H9 (cell line): ENCODE measurements around the gene SLC35F3. TPM values are rescaled to one million over a fixed set of nuclear protein-coding genes. Genes with fewer than 3 reads are reported as not detected.

Experiments
- DNase-seq: peaks from one replicate; pipeline ENCODE4 v3.0.0-alpha.2; 2017
- H2AFZ ChIP-seq: one replicate; pipeline ENCODE4 v1.6.1; 2013; ENCODE audit warnings: mild to moderate bottlenecking, low read length, control low read depth, moderate library complexity
- H2AK5ac ChIP-seq: 2 replicates; pipeline ENCODE4 v1.6.1; 2013; ENCODE audit warnings: low read length, control low read depth, mixed read lengths; ENCODE audit not compliant: insufficient read length
- H2BK120ac ChIP-seq: one replicate; pipeline ENCODE4 v1.6.1; 2013; ENCODE audit warnings: low read depth, mild to moderate bottlenecking, low read length, control low read depth, inconsistent platforms; ENCODE audit not compliant: poor library complexity, severe bottlenecking
- H2BK12ac ChIP-seq: 2 replicates; pipeline ENCODE4 v1.6.1; 2013; ENCODE audit warnings: low read length, control low read depth, mixed read lengths, low read depth; ENCODE audit not compliant: insufficient read length
- H2BK15ac ChIP-seq: 2 replicates; pipeline ENCODE4 v1.6.1; 2013; ENCODE audit warnings: low read depth, low read length, control low read depth
- H2BK20ac ChIP-seq: one replicate; pipeline ENCODE4 v1.6.1; 2013; ENCODE audit warnings: low read depth, mild to moderate bottlenecking, low read length, control low read depth, inconsistent platforms; ENCODE audit not compliant: poor library complexity, severe bottlenecking
- H2BK5ac ChIP-seq: 2 replicates; pipeline ENCODE4 v1.6.1; 2013; ENCODE audit warnings: low read length, control low read depth, mixed read lengths; ENCODE audit not compliant: insufficient read length
- H3K14ac ChIP-seq: 2 replicates; pipeline ENCODE4 v1.6.1; 2013; ENCODE audit warnings: low read length, control low read depth; ENCODE audit not compliant: insufficient read depth
- H3K18ac ChIP-seq: 2 replicates; pipeline ENCODE4 v1.6.1; 2013; ENCODE audit warnings: low read depth, mild to moderate bottlenecking, mixed read lengths, low read length, control low read depth; ENCODE audit not compliant: insufficient read length
- H3K23ac ChIP-seq: 2 replicates; pipeline ENCODE4 v1.6.1; 2013; ENCODE audit warnings: low read length, control low read depth, mixed read lengths, low read depth; ENCODE audit not compliant: insufficient read length
- H3K23me2 ChIP-seq: 2 replicates; pipeline ENCODE4 v1.6.1; 2013; ENCODE audit warnings: low read depth, mild to moderate bottlenecking, mixed read lengths, low read length, control low read depth; ENCODE audit not compliant: insufficient read length, poor library complexity, severe bottlenecking
- H3K27ac ChIP-seq: 2 replicates; pipeline ENCODE4 v1.5.1; 2013; ENCODE audit warnings: low read length, control low read depth, mixed read lengths, low read depth; ENCODE audit not compliant: insufficient read length
- H3K27me3 ChIP-seq: 2 replicates; pipeline ENCODE4 v1.6.1; 2013; ENCODE audit warnings: low read length, control low read depth, inconsistent platforms; ENCODE audit not compliant: insufficient read depth
- H3K4ac ChIP-seq: 2 replicates; pipeline ENCODE4 v1.6.1; 2013; ENCODE audit warnings: low read depth, mild to moderate bottlenecking, control low read depth, inconsistent platforms, low read length, moderate library complexity
- H3K4me1 ChIP-seq: 2 replicates; pipeline ENCODE4 v1.6.1; 2013; ENCODE audit warnings: low read length, control low read depth, inconsistent platforms; ENCODE audit not compliant: insufficient read depth
- H3K4me2 ChIP-seq: 2 replicates; pipeline ENCODE4 v1.6.1; 2013; ENCODE audit warnings: low read length, control low read depth, mixed read lengths; ENCODE audit not compliant: insufficient read length, insufficient read depth
- H3K56ac ChIP-seq: 2 replicates; pipeline ENCODE4 v1.6.1; 2013; ENCODE audit warnings: low read depth, mild to moderate bottlenecking, mixed read lengths, low read length, control low read depth; ENCODE audit not compliant: insufficient read length
- H3K79me1 ChIP-seq: 2 replicates; pipeline ENCODE4 v1.6.1; 2013; ENCODE audit warnings: low read depth, mild to moderate bottlenecking, moderate library complexity, low read length, control low read depth, inconsistent platforms; ENCODE audit not compliant: insufficient read depth, poor library complexity, severe bottlenecking
- H3K79me2 ChIP-seq: 2 replicates; pipeline ENCODE4 v1.6.1; 2013; ENCODE audit warnings: low read length, control low read depth, inconsistent platforms; ENCODE audit not compliant: insufficient read depth
- H3K9ac ChIP-seq: 2 replicates; pipeline ENCODE4 v1.6.1; 2013; ENCODE audit warnings: low read length, control low read depth, mixed read lengths; ENCODE audit not compliant: insufficient read length; ENCODE audit errors: extremely low read depth
- H3K9me3 ChIP-seq: one replicate; pipeline ENCODE4 v1.6.1; 2013; ENCODE audit warnings: low read depth, low read length, inconsistent platforms; ENCODE audit not compliant: control insufficient read depth
- H3T11ph ChIP-seq: one replicate; pipeline ENCODE4 v1.6.1; 2013; ENCODE audit warnings: mild to moderate bottlenecking, low read length, control low read depth, inconsistent platforms
- H4K20me1 ChIP-seq: one replicate; pipeline ENCODE4 v1.6.1; 2013; ENCODE audit not compliant: control insufficient read depth, insufficient read length, insufficient read depth
- H4K5ac ChIP-seq: 2 replicates; pipeline ENCODE4 v1.6.1; 2013; ENCODE audit warnings: low read depth, mild to moderate bottlenecking, mixed read lengths, low read length, control low read depth; ENCODE audit not compliant: insufficient read length
- H4K8ac ChIP-seq: replicated peaks from 2 replicates; pipeline ENCODE4 v1.6.1; 2013; ENCODE audit warnings: low read length, control low read depth, mixed read lengths, low read depth; ENCODE audit not compliant: insufficient read length
- H4K91ac ChIP-seq: 2 replicates; pipeline ENCODE4 v1.6.1; 2013; ENCODE audit warnings: low read depth, mild to moderate bottlenecking, moderate library complexity, mixed read lengths, low read length, control low read depth; ENCODE audit not compliant: insufficient read length
- H3K27ac Mint-ChIP-seq, 3 experiments: 2 replicates in 2 of 3; 3 replicates in 1 of 3; pipeline ENCODE4 v1.8.0; 2020 to 2021; ENCODE audit warnings: mixed read lengths in 3 of 3, mild to moderate bottlenecking in 1 of 3, moderate library complexity in 1 of 3
- H3K27me3 Mint-ChIP-seq: 2 replicates; pipeline ENCODE4 v1.8.0; 2021; ENCODE audit warnings: low read depth, mild to moderate bottlenecking, moderate library complexity, mixed read lengths
- H3K36me3 Mint-ChIP-seq, 3 experiments: 2 replicates in 2 of 3; 3 replicates in 1 of 3; pipeline ENCODE4 v1.8.0; 2020 to 2021; ENCODE audit warnings: low read depth in 3 of 3, mixed read lengths in 3 of 3; ENCODE audit not compliant: insufficient read depth in 1 of 3
- H3K4me1 Mint-ChIP-seq, 2 experiments: 2 replicates each; pipeline ENCODE4 v1.8.0; 2020; ENCODE audit warnings: mixed read lengths in 2 of 2
- H3K4me3 Mint-ChIP-seq, 2 experiments: 2 replicates in 1 of 2; 3 replicates in 1 of 2; pipeline ENCODE4 v1.8.0; 2020 to 2021; ENCODE audit warnings: mild to moderate bottlenecking in 2 of 2, mixed read lengths in 2 of 2, moderate library complexity in 1 of 2
- H3K9me3 Mint-ChIP-seq, 2 experiments: 2 replicates in 1 of 2; 3 replicates in 1 of 2; pipeline ENCODE4 v1.8.0; 2020; ENCODE audit warnings: mild to moderate bottlenecking in 2 of 2, mixed read lengths in 2 of 2, moderate library complexity in 1 of 2
- WGBS: extraction: QIAGEN DNeasy Blood & Tissue Kit; methylation state at CpG from one replicate; pipeline ENCODE4 v1.1.7; 2013; ENCODE audit warnings: missing lambda C conversion rate, low lambda C conversion rate, mixed read lengths; ENCODE audit not compliant: insufficient read length; ENCODE audit errors: extremely low coverage; 5-methylcytosine and 5-hydroxymethylcytosine counted together
- total RNA-seq: library from RNA; stranded (reverse); gene quantifications from 2 replicates; pipeline ENCODE4 v1.2.1, GENCODE V29; 2021
- TF ChIP-seq, protein P1 (sequence below): fragments of 200-600 bp; sonication (generic); conservative IDR thresholded peaks from 3 replicates; pipeline ENCODE4 v1.8.0; 2021; ENCODE audit warnings: antibody characterized with exemption, mild to moderate bottlenecking

The SLC35F3 gene
- total RNA-seq, 1 experiment from 2014 or later, result 0.81 TPM

DNA sequence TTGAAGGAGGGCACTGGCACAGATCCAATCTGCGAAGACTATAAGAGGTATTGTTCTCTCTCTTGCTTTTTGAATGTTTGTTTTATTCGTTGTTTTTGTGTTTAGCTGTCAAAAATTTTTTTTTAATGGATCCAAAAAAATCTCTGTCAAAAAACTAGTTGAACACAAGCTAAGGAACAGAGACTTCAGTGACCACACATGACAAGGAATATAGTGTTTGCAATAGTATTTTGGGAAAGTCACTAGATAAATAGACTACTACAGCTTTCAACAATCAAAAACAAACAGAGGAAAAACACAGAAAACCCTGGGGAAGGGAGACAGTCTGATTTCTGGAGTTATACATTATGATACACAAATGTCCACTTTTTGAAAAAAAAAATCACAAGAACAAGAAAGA is 431.9 kb downstream of the SLC35F3 start:
- H3K27ac ChIP-seq, result no peak overlapping the region
- no peak overlapping the region for H3K18ac ChIP-seq
- no peaks in the 10 kb centered on the region for H3K27me3 ChIP-seq
- H3K4me1 Mint-ChIP-seq, result peaks cover 6% of the 10 kb centered on the region in 2 experiments; a peak in 3 of 4 replicates
- no peak for DNase-seq
- peaks cover 0 to 10% (median 6%) of the 10 kb centered on the region in 3 experiments; a peak in 4 of 7 replicates for H3K36me3 Mint-ChIP-seq
- H2AFZ ChIP-seq, result no peak overlapping the region
- no peaks in the 10 kb centered on the region for H3K23me2 ChIP-seq
- no peak overlapping the region for H3K9ac ChIP-seq
- H3K79me2 ChIP-seq, result no peaks in the 10 kb centered on the region
- no peak overlapping the region for H3K56ac ChIP-seq
- H3K14ac ChIP-seq, result no peak overlapping the region
- TF ChIP-seq, protein P1, sequence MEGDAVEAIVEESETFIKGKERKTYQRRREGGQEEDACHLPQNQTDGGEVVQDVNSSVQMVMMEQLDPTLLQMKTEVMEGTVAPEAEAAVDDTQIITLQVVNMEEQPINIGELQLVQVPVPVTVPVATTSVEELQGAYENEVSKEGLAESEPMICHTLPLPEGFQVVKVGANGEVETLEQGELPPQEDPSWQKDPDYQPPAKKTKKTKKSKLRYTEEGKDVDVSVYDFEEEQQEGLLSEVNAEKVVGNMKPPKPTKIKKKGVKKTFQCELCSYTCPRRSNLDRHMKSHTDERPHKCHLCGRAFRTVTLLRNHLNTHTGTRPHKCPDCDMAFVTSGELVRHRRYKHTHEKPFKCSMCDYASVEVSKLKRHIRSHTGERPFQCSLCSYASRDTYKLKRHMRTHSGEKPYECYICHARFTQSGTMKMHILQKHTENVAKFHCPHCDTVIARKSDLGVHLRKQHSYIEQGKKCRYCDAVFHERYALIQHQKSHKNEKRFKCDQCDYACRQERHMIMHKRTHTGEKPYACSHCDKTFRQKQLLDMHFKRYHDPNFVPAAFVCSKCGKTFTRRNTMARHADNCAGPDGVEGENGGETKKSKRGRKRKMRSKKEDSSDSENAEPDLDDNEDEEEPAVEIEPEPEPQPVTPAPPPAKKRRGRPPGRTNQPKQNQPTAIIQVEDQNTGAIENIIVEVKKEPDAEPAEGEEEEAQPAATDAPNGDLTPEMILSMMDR, result no peak
- no peak overlapping the region for H4K91ac ChIP-seq
- H3K9me3 ChIP-seq, result no peaks in the 10 kb centered on the region
- H4K8ac ChIP-seq, result no peak overlapping the region
- no peak overlapping the region for H3K4me2 ChIP-seq
- no peaks in the 10 kb centered on the region for H4K20me1 ChIP-seq
- no peak overlapping the region for H2BK12ac ChIP-seq
- no CpG with 5 or more reads among the region's 2 CpGs for WGBS
- H4K5ac ChIP-seq, result no peak overlapping the region
- H2BK15ac ChIP-seq, result no peak overlapping the region
- peaks cover 36% of the 10 kb centered on the region in 2 experiments for H3K9me3 Mint-ChIP-seq
- H3K4ac ChIP-seq, result no peak overlapping the region
- no peaks in the 10 kb centered on the region for H3K79me1 ChIP-seq
- no peak overlapping the region for H3K27ac Mint-ChIP-seq
- H2BK20ac ChIP-seq, result no peak overlapping the region
- peaks cover 2% of the 10 kb centered on the region; the same call in 1 of the 2 replicates for H3K27me3 Mint-ChIP-seq
- H2BK5ac ChIP-seq, result no peak overlapping the region
- H3K4me1 ChIP-seq, result no peaks in the 10 kb centered on the region
- H3T11ph ChIP-seq, result no peak overlapping the region
- H2BK120ac ChIP-seq, result no peak overlapping the region
- no peak overlapping the region for H3K4me3 Mint-ChIP-seq
- no peak overlapping the region for H3K23ac ChIP-seq
- no peak overlapping the region for H2AK5ac ChIP-seq
